Astrocyte of the hippocampus (primary cell): ENCODE data around the gene LRRC70.
"Not testable (repeated sequence)": the region's sequence is repeated elsewhere in the genome, so short reads cannot be mapped to it uniquely, and the experiment has no call there.

Experiments used
- DNase-seq: peaks from one replicate; pipeline ENCODE4 v3.0.0; 2011; ENCODE audit warnings: low read depth, low spot score

The LRRC70 gene, protein sequence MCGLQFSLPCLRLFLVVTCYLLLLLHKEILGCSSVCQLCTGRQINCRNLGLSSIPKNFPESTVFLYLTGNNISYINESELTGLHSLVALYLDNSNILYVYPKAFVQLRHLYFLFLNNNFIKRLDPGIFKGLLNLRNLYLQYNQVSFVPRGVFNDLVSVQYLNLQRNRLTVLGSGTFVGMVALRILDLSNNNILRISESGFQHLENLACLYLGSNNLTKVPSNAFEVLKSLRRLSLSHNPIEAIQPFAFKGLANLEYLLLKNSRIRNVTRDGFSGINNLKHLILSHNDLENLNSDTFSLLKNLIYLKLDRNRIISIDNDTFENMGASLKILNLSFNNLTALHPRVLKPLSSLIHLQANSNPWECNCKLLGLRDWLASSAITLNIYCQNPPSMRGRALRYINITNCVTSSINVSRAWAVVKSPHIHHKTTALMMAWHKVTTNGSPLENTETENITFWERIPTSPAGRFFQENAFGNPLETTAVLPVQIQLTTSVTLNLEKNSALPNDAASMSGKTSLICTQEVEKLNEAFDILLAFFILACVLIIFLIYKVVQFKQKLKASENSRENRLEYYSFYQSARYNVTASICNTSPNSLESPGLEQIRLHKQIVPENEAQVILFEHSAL

DNA sequence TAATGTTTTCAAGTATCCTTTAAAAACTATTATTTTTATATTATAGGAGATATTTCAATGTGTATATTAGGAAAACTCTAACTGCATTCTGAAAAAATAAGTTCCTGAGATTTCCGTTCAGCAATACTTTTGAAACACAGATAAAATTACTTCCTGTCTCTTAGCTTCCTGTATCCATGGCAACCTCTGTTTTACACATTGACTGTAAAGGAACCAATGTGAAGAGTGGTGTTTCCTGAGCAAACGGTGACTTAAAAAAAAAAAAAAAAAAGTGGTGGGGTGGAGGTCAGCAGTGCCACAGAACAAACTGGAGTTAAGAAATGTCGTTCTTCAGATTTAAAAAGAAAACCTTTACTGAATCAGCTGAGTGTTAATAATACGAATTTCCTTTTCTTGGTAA is at the start of gene LRRC70:
LRRC70 (plus strand) TSS at position 280 of the 400 bp plus-strand sequence. CDS start 620 bp downstream, outside the sequence.
- peak; percentile 21 for DNase-seq

- no peak for DNase-seq
These were observed 45.0 kb upstream of the LRRC70 start for GRCh38 chr5:62533597-62533996.

- DNase-seq: no peak
These were observed 44.0 kb upstream of the LRRC70 start for GRCh38 chr5:62534461-62535236.

GRCh38 chr5:62536232-62536631 is 42.4 kb upstream of the LRRC70 start:
- no peak for DNase-seq

GRCh38 chr5:62536783-62537182 is 41.8 kb upstream of the LRRC70 start:
- DNase-seq: no peak

DNA sequence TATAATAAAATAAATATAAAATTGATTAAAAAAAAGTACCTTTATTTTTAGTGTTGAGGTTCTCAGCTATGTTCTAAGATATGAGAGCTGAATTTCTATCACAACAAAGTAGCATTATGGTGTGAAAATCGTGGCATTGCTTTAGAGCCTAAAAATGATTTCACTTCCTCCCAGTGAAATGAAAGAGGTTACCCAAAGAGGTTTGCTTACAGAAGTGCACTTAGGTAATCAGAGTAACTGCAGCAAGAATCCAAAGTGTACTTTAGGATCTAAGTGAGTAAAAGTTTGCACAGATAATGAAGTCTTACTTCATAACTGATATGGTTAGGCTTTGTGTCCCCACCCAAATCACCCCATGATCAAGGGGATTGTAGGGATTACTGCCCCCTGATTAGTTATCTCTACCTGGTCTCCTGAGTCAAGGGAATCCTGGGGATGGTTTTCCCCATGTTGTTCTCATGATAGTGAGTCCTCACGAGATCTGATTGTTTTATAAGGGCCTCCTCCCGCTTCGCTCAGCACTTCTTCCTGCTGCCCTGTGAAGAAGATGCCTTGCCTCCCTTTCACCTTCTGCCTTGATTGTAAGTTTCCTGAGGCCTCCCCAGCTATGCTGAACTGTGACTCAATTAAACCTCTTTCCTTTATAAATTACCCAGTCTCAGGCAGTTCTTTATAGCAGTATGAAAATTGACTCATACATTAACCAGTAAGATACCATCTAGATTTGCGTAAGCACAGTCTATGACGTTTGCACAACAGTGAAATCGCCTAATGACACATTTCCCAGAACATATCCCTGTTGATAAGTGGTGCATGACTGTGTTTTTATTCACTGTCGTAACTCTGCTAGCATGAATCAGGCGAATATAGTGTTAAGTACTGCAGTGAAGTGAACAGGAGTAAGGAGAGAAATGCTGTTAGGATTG is 40.3 kb upstream of the LRRC70 start:
- DNase-seq: peak; percentile 8

DNA sequence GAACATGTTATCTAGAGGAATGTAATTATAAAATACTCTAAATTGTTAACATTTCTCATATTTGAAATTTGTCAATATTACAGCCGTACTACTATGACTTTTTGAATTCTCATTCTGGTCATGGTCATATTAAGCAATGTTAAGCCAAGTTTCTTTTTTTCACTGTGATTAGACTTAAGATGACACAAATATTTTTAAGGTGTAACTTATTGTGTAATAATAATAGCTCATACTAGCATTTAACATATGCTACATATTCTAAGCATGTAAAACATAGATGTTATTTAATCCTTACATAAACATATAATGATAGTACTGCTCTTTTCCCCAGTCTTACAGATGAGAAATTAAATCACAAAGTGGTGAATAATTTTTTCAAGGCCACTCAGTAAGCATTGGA is 35.9 kb upstream of the LRRC70 start:
- DNase-seq: no peak

GRCh38 chr5:62547945-62548630 is 30.5 kb upstream of the LRRC70 start:
- DNase-seq: no peak

DNA sequence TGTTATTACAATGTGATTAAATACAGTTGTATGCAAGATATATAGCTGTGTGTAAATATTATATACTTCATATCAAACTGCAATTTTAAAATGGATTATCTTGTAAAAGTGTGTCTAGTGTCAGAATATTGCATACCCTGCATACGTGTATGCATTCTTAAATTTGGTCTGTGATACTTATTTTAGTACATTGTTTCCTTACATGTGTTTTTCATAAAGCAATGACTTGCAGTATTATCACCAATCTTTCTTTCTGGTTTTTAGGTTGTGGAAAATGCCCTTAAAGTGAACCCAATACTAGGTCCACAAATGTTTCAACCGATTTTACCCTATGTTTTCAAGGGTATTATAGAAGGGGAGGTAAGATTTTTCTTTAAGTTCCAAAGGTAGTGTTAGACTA is 28.5 kb upstream of the LRRC70 start:
- no peak for DNase-seq

DNA sequence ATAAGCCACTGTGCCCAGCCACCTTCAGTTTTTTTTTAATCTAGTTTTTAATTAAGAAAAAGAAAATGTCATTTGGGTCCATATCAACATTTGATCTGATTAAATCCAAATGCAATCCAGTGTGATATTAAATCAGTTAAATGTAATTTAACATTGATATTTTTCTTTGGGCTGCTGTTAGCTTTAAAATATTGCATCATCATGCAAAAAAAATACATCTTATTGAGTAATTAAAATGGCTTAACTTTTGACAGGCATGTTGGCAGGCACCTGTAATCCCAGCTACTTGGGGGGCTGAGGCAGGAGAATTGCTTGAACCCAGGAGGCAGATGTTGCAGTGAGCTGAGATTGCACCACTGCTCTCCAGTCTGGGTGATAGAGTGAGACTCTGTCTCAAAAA is 22.7 kb upstream of the LRRC70 start:
- no peak for DNase-seq

GRCh38 chr5:62558941-62559340 is 19.7 kb upstream of the LRRC70 start:
- no peak for DNase-seq

DNA sequence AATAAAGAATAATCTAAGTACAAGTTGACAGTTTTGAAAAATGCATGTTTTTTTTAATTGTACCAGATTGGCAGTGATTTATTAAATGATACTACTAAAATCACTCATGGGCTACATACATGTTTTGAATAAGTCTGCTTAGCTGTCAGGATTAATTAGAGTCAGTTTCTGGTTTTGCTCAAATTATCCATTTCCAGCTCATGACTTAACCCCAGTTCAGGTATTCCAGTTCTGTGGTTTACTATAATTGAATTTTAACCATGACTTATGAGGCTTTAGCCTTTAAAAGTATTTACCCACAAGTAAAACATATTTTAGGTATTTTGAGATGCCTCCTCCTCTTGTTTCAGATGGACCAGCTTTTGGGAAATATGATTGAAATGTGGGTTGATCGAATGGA is 17.8 kb upstream of the LRRC70 start:
- no peak for DNase-seq

GRCh38 chr5:62561896-62562295 is 16.7 kb upstream of the LRRC70 start:
- DNase-seq: no peak

DNA sequence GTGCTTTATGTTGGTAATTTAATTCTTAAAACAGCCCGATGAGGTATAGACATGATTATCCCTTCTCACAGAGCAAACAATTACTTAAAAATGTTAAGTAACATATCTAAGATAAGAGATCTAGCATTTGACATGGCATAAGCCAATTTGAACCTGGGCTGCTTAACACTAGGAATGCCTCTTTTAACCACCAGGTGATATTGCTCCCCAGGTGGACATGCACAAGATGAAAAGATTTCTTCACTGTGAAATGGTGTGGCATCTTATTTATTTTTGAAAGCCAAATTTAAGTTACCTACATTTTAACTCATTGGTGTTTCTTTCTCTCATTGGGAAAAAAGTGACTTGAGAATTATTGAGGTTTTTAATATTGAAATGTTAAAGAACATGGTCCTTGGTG is 15.8 kb upstream of the LRRC70 start:
- no peak for DNase-seq

- DNase-seq: no peak
These were observed 14.5 kb upstream of the LRRC70 start for GRCh38 chr5:62564101-62564500.

DNA sequence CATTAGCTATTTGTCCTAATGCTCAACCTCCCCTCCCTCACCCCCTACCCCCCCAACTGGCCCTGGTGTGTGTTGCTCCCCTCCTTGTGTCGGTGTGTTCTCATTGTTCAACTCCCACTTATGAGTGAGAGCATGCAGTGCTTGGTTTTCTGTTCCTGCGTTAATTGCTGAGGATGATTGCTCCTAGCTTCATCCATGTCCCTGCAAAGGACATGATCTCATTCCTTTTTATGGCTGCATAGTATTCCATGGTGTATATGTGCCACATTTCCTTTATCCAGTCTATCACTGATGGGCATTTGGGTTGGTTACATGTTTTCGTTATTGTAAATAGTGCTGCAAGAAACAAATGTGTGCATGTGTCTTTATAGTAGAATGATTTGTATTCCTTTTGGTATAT is 12.9 kb upstream of the LRRC70 start:
- not testable (repeated sequence) for DNase-seq

DNA sequence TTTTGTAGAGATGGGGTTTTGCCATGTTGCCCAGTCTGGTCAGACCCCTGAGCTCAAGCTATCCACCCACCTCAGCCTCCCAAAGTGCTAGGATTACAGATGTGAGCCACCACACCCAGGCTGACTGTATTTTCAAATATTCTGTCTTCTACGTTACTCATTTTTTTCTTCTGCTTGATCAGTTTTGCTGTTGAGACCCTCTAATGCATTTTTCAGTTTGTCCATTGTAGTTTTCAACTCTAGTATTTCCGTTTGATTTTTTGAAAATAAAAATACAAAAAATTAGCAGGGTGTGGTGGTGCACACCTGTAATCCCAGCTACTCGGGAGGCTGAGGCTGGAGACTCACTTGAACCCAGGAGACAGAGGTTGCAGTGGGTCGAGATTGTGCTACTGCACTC is 10.5 kb upstream of the LRRC70 start:
- DNase-seq: no peak

DNA sequence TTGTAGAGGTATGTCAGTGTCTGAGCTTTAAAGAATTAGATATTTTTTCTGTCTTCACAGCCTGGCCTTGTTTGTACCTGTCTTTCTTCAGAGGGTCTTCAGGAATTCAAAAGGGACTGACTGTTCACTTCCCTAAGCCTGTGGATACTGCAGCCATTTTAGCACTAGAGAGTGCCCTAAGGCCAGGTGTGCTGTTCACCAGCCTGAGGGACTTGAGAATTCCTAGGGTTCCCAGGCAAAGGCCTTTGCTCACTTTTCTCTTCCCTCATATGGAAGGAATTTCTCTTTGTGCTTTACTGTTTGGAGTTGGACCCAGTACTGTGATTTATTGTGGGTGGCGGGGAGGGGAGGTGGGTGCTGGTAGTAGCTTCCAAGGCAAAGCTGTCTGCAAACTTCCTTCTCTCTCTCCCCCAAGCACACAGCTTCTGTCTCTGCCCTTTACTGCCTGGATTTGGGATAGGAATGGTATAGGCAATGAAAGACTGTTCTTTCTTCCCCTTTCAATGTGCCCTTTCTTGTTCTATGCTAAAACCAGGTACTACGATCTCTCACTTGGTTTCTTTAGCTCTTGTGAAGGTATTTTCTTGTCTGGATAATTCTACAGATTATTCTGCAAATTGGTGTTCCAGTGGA is 9.7 kb upstream of the LRRC70 start:
- DNase-seq: no peak

GRCh38 chr5:62569470-62569869 is 9.1 kb upstream of the LRRC70 start:
- peak; percentile 21 for DNase-seq

GRCh38 chr5:62572918-62573514 is 5.6 kb upstream of the LRRC70 start:
- no peak for DNase-seq
